NCI-H526 (cell line): ENCODE measurements around the gene ZNF473.
"Not testable (repeated sequence)": the region's sequence is repeated elsewhere in the genome, so short reads cannot be mapped to it uniquely, and the experiment has no call there.

Experiments
- DNase-seq, 2 experiments: peaks; one replicate each; lab custom pipeline; 2025; lab: John Stamatoyannopoulos, UW

ZNF473 gene

GRCh38 chr19:50050406-50051227 is 24.8 kb downstream of the ZNF473 start:
- peak; percentile 77 to 92 for DNase-seq

DNA sequence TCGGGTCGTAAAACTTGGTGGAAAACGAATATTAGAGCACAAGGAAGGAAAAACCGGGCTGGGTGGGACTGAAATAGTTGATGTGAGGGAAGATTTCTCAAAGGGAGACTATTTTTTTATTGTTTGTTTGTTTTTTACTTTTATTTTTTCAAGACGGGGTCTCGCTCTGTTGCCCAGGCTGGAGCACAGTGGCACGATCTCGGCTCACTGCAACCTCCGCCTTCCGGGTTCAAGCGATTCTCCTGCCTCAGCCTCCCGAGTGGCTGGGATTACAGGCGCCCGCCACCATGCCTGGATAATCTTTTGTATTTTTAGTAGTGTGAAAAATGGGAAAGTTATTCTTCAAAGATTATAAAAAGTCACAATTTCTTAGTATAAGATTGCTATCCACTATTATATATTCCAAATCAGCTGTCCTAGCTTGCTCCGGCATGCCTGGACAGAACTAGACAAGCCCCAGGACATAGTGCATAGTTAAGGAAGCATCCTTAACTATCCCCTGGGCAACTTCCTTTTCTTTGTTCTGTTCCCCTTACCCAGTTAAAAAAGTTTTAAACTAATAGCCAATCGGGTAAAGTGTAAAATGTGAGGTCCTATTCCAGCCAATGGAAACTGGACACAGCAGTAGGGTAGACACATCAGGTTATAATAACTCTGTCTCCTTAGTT is 25.6 kb downstream of the ZNF473 start:
- DNase-seq: not testable (repeated sequence)

DNA sequence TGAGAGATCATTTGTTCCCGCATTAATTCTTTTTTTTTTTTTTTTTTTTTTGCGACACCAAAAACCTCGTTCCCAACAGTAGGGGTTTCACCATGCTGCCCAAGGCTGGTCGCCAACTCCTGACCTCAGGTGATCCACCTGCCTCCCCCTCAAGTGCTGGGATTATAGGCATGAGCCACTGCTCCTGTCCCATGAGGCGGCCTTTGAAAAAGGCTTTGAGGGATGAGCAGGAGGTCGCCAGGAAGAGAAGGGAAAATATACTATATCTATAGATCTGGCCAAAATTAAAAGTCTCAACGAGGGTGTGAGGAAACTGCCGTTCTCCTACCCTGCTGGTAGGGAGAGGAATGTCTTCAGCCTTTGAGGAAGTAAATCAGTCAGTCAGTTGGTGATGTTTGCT is 26.2 kb downstream of the ZNF473 start:
- no peak for DNase-seq

DNA sequence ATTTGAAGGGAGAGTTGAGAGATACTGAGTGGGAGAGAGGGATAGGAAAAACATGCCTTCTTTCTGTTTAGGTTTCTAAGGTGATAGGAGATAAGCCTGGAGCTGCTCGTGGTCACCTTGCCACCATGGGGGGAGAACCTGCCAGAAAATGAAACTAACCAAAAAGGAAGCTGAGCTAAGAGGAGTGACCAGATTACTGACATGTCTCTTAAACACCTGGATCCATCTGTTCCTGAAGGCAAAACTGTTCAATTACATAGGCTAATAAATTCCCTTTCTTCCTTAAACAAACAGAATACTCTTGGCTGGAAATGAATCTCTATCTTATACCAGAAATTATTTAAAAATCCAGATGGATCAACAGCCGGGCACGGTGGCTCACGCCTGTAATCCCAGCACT is 27.3 kb downstream of the ZNF473 start:
- no peak for DNase-seq

GRCh38 chr19:50058425-50058824 is 32.6 kb downstream of the ZNF473 start:
- DNase-seq: no peak

GRCh38 chr19:50059045-50059444 is 33.2 kb downstream of the ZNF473 start:
- DNase-seq: no peak

- DNase-seq: no peak
Observed at GRCh38 chr19:50060107-50060506, 34.3 kb downstream of the ZNF473 start.

DNA sequence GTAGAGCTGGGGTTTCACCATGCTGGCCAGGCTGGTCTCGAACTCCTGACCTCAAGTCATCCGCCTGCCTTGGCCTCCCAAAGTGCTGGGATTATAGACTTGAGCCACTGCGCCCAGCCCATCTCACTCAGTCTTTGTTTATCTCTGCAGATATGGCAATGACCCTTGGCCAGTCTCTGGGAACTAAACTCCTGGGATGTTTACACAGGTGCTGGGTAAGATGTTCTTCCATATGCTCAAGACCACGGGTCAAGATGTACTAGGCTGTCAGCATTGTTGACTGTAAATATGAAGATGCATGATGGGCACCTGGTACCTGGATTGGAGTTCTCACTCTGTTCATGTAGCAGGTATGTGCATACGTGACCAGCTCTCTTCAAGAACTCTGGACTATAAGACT is 35.8 kb downstream of the ZNF473 start:
- no peak for DNase-seq

DNA sequence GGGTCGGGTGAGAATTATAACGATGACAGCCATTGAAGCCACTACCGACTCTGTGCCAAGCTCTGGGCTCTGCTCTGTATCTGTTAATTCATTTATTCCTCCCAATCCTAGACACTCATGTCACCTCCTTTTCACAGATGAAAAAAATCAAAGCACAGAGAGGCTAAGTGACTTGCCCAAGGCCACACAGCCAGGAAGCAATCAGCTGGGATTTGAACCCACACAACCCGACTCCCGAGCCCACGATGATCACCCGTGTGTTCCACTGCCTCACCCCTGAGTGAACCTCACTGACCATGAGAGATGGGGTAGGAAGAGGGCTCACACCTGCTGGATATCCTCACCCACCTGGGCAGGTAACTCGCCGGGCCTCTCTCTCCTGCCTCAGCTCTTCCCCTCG is 40.1 kb downstream of the ZNF473 start:
- no peak for DNase-seq

GRCh38 chr19:50067575-50067974 is 41.8 kb downstream of the ZNF473 start:
- no peak for DNase-seq

- DNase-seq: not testable (repeated sequence)
Observed at GRCh38 chr19:50068382-50068781, 42.6 kb downstream of the ZNF473 start.

- DNase-seq: not testable (repeated sequence)
Observed at GRCh38 chr19:50075076-50075475, 49.3 kb downstream of the ZNF473 start.

DNA sequence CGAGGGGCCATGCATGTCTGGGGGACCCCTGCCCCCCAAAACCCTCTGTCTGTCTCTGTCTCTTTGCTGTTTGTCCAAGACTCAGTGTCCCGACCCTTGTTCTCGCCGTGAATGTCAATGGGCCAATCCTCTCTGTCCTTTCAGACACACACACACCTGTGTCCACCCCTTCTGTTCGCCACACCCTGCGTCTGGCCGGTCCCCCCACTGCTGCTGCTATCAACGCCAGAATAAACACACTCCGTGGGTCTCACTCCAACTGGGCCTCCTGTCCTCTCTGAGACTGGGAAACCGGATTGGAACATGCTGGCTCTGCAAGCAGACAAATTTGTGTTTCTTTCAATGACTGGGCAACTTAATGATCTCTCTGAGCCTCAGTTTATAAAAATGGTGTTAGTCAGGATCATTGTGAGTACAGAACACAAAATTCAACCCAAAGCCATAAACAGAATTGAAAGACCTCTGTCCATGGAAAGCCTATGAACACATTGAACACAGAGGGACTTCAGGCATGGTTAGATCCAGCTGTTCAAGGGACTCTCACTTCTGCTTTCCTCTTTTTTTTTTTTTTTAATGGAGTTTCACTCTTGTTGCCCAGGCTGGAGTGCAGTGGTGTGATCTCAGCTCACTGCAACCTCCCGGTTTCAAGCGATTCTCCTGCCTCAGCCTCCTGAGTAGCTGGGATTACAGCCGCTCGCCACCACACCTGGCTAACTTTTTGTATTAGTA is 50.0 kb downstream of the ZNF473 start:
- DNase-seq: not testable (repeated sequence)

- not testable (repeated sequence) for DNase-seq
Observed at GRCh38 chr19:50076581-50077355, 51.0 kb downstream of the ZNF473 start.

DNA sequence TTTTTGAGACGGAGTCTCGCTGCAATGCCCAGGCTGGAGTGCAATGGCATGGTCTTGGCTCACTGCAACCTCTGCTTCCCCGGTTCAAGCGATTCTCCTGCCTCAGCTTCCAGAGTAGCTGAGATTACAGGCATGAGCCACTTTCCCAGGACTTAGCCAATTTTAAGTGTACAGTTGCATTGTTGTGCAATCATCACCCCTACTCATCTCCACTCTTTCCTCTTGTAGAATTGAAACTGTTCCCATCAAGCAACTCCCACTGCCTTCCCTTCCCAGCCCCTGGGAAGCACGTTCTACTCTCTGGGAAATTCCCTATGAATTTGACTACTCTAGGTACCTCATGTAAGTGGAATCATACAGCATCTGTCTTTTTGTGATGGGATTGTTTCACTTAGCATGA is 53.2 kb downstream of the ZNF473 start:
- DNase-seq: not testable (repeated sequence)

- DNase-seq: not testable (repeated sequence)
Observed at GRCh38 chr19:50084440-50084839, 58.6 kb downstream of the ZNF473 start.

GRCh38 chr19:50087153-50087552 is 61.3 kb downstream of the ZNF473 start:
- not testable (repeated sequence) for DNase-seq

- not testable (repeated sequence) for DNase-seq
Observed at GRCh38 chr19:50090706-50091105, 64.9 kb downstream of the ZNF473 start.

- DNase-seq: not testable (repeated sequence)
Observed at GRCh38 chr19:50091786-50092185, 66.0 kb downstream of the ZNF473 start.

DNA sequence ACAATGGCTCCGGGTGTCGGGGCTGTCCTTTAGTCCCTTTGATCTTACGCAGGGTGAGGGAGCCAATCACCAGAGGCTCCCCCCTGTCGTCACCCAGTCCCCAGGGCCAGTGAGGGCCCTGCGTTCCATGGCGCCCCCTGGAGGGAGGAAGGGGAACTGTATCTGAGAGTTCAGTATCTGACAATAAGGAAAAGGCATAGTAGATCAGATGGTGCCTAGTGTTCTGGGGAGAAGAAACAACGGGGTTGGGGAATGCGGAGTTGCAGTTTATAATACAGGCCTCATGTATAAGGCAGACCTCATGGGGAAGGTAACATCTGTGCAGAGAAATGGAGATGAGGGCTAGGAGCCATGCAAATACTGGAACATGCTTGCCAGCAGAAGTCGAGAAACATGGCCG is 66.8 kb downstream of the ZNF473 start:
- DNase-seq: not testable (repeated sequence)

- DNase-seq: not testable (repeated sequence)
Observed at GRCh38 chr19:50097884-50098283, 72.1 kb downstream of the ZNF473 start.

GRCh38 chr19:50098892-50099291 is 73.1 kb downstream of the ZNF473 start:
- DNase-seq: not testable (repeated sequence)
